Measurements from ENCODE around the gene WDR91. TPM values are rescaled to one million over a fixed set of nuclear protein-coding genes. Genes with fewer than 3 reads are reported as not detected.
"Not testable (repeated sequence)": the region's sequence is repeated elsewhere in the genome, so short reads cannot be mapped to it uniquely, and the experiment has no call there.

WDR91 gene
- total and polyA plus RNA-seq, 2 donors: 14.3 to 19.8 TPM

- 99% methylated on average over 5 of the region's 5 CpGs for WGBS
- no peak for DNase-seq (ENCODE audit: low read depth in 6 of 9, low spot score in 9 of 9)
- H3K9me3 ChIP-seq (ENCODE audit: control insufficient read depth in 2 of 2, insufficient read depth in 1 of 2, low read length in 1 of 2): peaks cover 13 to 17% of the 10 kb centered on the region in 2 donors
- no peak overlapping the region for H3K27ac ChIP-seq (ENCODE audit: low read depth in 1 of 2, low read length in 1 of 2)
- peaks cover 2 to 11% of the 10 kb centered on the region in 2 donors for H3K36me3 ChIP-seq (ENCODE audit: control insufficient read depth in 2 of 2, insufficient read depth in 2 of 2, low read length in 1 of 2)
- no peaks in the 10 kb centered on the region for H3K27me3 ChIP-seq (ENCODE audit: control insufficient read depth in 2 of 2, insufficient read depth in 1 of 2, low read length in 1 of 2)
- H3K4me1 ChIP-seq (ENCODE audit: control insufficient read depth in 2 of 2, insufficient read depth in 2 of 2, low read length in 2 of 2): no peaks in the 10 kb centered on the region
- H3K4me3 ChIP-seq (ENCODE audit: low read length in 2 of 2): no peak overlapping the region
These were observed 31.2 kb downstream of the WDR91 start for GRCh38 chr7:135180122-135180521.

DNA sequence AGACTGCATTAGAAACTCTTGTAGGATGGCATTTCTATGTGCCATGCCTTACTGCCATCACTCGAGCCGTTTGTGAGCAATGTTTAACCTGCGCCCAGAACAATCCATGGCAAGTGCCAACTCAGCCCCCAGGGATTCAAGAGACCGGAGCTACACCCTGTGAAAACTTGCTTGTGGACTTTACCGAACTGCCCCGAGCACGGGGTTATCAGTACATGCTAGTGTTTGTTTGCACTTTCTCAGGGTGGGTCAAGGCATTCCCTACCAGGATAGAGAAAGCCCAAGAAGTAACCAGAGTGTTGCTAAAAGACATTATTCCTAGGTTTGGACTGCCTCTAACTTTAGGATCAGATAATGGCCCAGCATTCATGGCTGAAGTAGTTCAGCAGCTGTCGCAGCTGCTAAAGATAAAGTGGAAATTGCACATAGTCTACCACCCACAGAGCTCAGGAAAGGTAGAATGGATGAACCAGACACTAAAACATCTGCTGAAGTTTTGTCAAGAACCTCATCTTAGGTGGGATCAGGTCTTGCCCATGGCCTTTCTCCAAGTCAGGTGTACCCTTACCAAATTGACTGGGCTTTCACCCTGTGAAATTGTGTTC lies 31.9 kb downstream of the WDR91 start:
- Histone ChIP-seq H3K4me1 (ENCODE audit: control insufficient read depth in 2 of 2, insufficient read depth in 2 of 2, low read length in 2 of 2) (no peaks in the 10 kb centered on the region), H3K27ac (ENCODE audit: low read depth in 1 of 2, low read length in 1 of 2) (no peak overlapping the region), H3K9me3 (ENCODE audit: control insufficient read depth in 2 of 2, insufficient read depth in 1 of 2, low read length in 1 of 2) (peaks cover 13 to 17% of the 10 kb centered on the region in 2 donors), H3K27me3 (ENCODE audit: control insufficient read depth in 2 of 2, insufficient read depth in 1 of 2, low read length in 1 of 2) (no peaks in the 10 kb centered on the region), H3K36me3 (ENCODE audit: control insufficient read depth in 2 of 2, insufficient read depth in 2 of 2, low read length in 1 of 2) (peaks cover 2 to 11% of the 10 kb centered on the region in 2 donors), H3K4me3 (ENCODE audit: low read length in 2 of 2) (no peak overlapping the region)
- no peak for DNase-seq (ENCODE audit: low read depth in 6 of 9, low spot score in 9 of 9)
- 98% methylated on average over 8 of the region's 8 CpGs for WGBS

GRCh38 chr7:135178364-135178763 lies 33.0 kb downstream of the WDR91 start:
- H3K27me3 ChIP-seq (ENCODE audit: control insufficient read depth in 2 of 2, insufficient read depth in 1 of 2, low read length in 1 of 2): no peaks in the 10 kb centered on the region
- peaks cover 0 to 7% of the 10 kb centered on the region in 2 donors for H3K36me3 ChIP-seq (ENCODE audit: control insufficient read depth in 2 of 2, insufficient read depth in 2 of 2, low read length in 1 of 2)
- no peak overlapping the region for H3K4me3 ChIP-seq (ENCODE audit: low read length in 2 of 2)
- no peak overlapping the region for H3K27ac ChIP-seq (ENCODE audit: low read depth in 1 of 2, low read length in 1 of 2)
- no peaks in the 10 kb centered on the region for H3K4me1 ChIP-seq (ENCODE audit: control insufficient read depth in 2 of 2, insufficient read depth in 2 of 2, low read length in 2 of 2)
- WGBS: 93% methylated on average over 13 of the region's 13 CpGs
- DNase-seq (ENCODE audit: low read depth in 6 of 9, low spot score in 9 of 9): no peak
- peaks cover 13 to 14% of the 10 kb centered on the region in 2 donors for H3K9me3 ChIP-seq (ENCODE audit: control insufficient read depth in 2 of 2, insufficient read depth in 1 of 2, low read length in 1 of 2)

DNA sequence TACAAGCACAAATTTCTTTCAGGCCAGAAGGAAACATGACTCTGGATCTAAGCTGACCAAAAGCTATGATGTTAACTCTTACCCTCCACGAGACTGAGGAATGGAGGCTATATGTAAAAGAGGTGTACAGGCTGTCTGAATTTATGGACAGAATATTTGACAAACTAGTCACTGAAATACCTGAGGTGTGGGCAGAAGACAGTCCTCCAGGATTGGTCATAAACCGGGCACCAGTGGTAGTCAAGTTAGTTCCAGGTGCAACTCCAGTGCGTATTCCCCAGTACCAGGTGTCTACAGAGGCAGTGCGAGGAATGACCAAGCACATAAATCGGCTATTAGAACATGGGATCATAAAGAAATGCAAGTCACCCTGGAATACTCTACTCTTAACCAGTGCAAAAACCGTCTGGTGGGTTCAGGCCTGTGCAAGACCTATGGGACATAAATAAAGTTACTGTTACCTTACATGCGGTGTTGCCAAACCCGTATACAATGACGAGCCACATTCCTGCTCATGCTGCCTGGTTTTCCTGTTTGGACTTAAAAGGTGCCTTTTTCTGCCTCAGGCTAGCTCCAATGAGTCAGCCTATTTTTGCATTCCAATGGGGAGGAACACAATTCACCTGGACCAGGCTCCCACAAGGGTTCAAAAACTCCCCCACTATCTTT lies 34.2 kb downstream of the WDR91 start:
- no peak for DNase-seq (ENCODE audit: low read depth in 6 of 9, low spot score in 9 of 9)
- Histone ChIP-seq H3K27ac (ENCODE audit: low read depth in 1 of 2, low read length in 1 of 2) (no peak overlapping the region), H3K9me3 (ENCODE audit: control insufficient read depth in 2 of 2, insufficient read depth in 1 of 2, low read length in 1 of 2) (peaks cover 6% of the 10 kb centered on the region in 2 donors), H3K4me1 (ENCODE audit: control insufficient read depth in 2 of 2, insufficient read depth in 2 of 2, low read length in 2 of 2) (no peaks in the 10 kb centered on the region), H3K4me3 (ENCODE audit: low read length in 2 of 2) (no peak overlapping the region), H3K27me3 (ENCODE audit: control insufficient read depth in 2 of 2, insufficient read depth in 1 of 2, low read length in 1 of 2) (no peaks in the 10 kb centered on the region), H3K36me3 (ENCODE audit: control insufficient read depth in 2 of 2, insufficient read depth in 2 of 2, low read length in 1 of 2) (peaks cover 0 to 1% of the 10 kb centered on the region in 2 donors)
- 97% methylated on average over 9 of the region's 9 CpGs for whole genome bisulfite sequencing

GRCh38 chr7:135175931-135176330 lies 35.4 kb downstream of the WDR91 start:
- H3K27ac ChIP-seq (ENCODE audit: low read depth in 1 of 2, low read length in 1 of 2): no peak overlapping the region
- 97% methylated on average over 6 of the region's 6 CpGs for WGBS

DNA sequence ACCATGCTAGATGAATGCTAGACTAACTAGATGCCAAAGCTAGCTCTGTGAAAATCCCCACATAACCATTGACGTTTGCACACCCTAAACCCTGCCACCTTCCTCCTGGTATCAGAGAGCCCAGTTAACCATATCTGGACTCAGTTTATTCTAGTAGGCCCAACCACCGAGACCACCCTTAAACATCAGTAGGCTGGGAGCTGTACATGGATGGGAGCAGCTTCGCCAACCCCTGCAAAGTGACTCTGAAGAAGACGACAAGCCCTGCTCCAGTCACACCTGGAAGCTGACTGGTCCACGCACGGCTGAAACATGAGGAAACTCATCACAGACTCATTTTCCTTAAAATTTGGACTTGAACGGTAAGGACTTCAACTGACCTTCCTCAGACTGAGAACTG lies 36.4 kb downstream of the WDR91 start:
- DNase-seq (ENCODE audit: low read depth in 6 of 9, low spot score in 9 of 9): no peak
- no peak overlapping the region for H3K4me3 ChIP-seq (ENCODE audit: low read length in 2 of 2)
- peaks cover 0 to under 1% of the 10 kb centered on the region in 2 donors for H3K4me1 ChIP-seq (ENCODE audit: control insufficient read depth in 2 of 2, insufficient read depth in 2 of 2, low read length in 2 of 2)
- no peaks in the 10 kb centered on the region for H3K27me3 ChIP-seq (ENCODE audit: control insufficient read depth in 2 of 2, insufficient read depth in 1 of 2, low read length in 1 of 2)
- no peaks in the 10 kb centered on the region for H3K36me3 ChIP-seq (ENCODE audit: control insufficient read depth in 2 of 2, insufficient read depth in 2 of 2, low read length in 1 of 2)
- H3K27ac ChIP-seq (ENCODE audit: low read depth in 1 of 2, low read length in 1 of 2): no peak overlapping the region
- H3K9me3 ChIP-seq (ENCODE audit: control insufficient read depth in 2 of 2, insufficient read depth in 1 of 2, low read length in 1 of 2): no peaks in the 10 kb centered on the region
- WGBS: 97% methylated on average over 7 of the region's 7 CpGs

More at GRCh38 chr7:135175931-135176330, 35.4 kb downstream of the WDR91 start:
- Histone ChIP-seq H3K27me3 (ENCODE audit: control insufficient read depth in 2 of 2, insufficient read depth in 1 of 2, low read length in 1 of 2) (no peaks in the 10 kb centered on the region), H3K4me3 (ENCODE audit: low read length in 2 of 2) (no peak overlapping the region), H3K4me1 (ENCODE audit: control insufficient read depth in 2 of 2, insufficient read depth in 2 of 2, low read length in 2 of 2) (no peaks in the 10 kb centered on the region), H3K36me3 (ENCODE audit: control insufficient read depth in 2 of 2, insufficient read depth in 2 of 2, low read length in 1 of 2) (no peaks in the 10 kb centered on the region), H3K9me3 (ENCODE audit: control insufficient read depth in 2 of 2, insufficient read depth in 1 of 2, low read length in 1 of 2) (peaks cover 0 to 4% of the 10 kb centered on the region in 2 donors)
- no peak for DNase-seq (ENCODE audit: low read depth in 6 of 9, low spot score in 9 of 9)

DNA sequence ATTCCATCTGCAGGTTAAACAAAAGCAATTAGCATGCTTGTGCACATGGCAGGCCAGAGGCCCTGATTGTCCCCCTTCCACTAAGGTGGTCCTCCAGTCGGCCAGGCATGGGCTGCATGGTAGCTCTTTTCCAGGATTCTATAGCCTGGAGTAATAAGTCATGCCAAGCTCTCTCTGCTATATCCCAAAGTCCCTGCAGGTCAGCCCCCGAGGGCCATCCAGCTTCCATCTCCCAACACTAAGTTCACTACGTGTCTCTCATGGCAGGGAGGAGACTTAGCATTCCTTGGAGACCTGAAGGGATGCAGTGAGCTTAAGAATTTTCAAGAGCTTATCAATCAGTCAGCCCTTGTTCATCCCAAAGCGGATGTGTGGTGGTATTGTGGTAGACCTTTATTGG lies 37.4 kb downstream of the WDR91 start:
- DNase-seq (ENCODE audit: low read depth in 6 of 9, low spot score in 9 of 9); H3K27me3 ChIP-seq (ENCODE audit: control insufficient read depth in 2 of 2, insufficient read depth in 1 of 2, low read length in 1 of 2); H3K36me3 ChIP-seq (ENCODE audit: control insufficient read depth in 2 of 2, insufficient read depth in 2 of 2, low read length in 1 of 2); H3K4me3 ChIP-seq (ENCODE audit: low read length in 2 of 2); H3K9me3 ChIP-seq (ENCODE audit: control insufficient read depth in 2 of 2, insufficient read depth in 1 of 2, low read length in 1 of 2); H3K27ac ChIP-seq (ENCODE audit: low read depth in 1 of 2, low read length in 1 of 2): not testable (repeated sequence)
- WGBS: 96% methylated on average over 4 of the region's 4 CpGs
- peaks cover 5 to 10% of the 10 kb centered on the region in 2 donors for H3K4me1 ChIP-seq (ENCODE audit: control insufficient read depth in 2 of 2, insufficient read depth in 2 of 2, low read length in 2 of 2)

DNA sequence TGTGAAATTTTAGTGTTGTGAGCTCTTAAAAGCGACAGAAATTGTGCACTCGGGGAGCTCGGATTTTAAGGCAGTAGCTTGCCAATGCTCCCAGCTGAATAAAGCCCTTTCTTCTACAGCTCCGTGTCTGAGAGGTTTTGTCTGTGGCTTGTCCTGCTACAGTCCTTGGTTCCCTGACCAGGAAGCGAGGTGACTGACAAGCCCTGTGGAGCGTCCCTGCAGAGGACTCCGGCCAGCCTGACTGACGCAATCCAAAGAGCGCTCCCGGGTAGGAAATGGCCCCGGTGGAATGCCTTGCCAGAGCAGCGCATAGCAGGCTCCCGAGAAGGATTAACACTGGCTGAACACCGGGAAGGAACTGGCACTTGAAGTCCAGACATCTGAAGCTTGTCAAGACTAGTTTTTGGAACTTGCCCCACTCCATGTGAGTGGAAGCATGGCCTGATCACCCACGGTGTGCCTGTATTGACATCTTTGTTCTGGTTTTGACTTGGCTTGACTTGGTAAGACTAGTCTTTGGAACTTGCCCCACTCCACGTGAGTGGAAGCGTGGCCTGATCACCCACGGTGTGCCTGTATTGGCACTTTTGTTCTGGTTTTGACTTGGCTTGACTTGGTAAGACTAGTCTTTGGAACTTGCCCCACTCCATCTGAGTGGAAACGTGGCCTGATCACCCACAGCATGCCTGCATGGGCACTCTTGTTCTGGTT lies 39.6 kb downstream of the WDR91 start:
- Histone ChIP-seq H3K4me1 (ENCODE audit: control insufficient read depth in 2 of 2, insufficient read depth in 2 of 2, low read length in 2 of 2) (peaks cover 5 to 18% of the 10 kb centered on the region in 2 donors), H3K36me3 (ENCODE audit: control insufficient read depth in 2 of 2, insufficient read depth in 2 of 2, low read length in 1 of 2) (peaks cover 19 to 20% of the 10 kb centered on the region in 2 donors), H3K27ac (ENCODE audit: low read depth in 1 of 2, low read length in 1 of 2) (peak overlapping the region; percentile 55 to 77)
- DNase-seq (ENCODE audit: low read depth in 6 of 9, low spot score in 9 of 9); H3K27me3 ChIP-seq (ENCODE audit: control insufficient read depth in 2 of 2, insufficient read depth in 1 of 2, low read length in 1 of 2); H3K9me3 ChIP-seq (ENCODE audit: control insufficient read depth in 2 of 2, insufficient read depth in 1 of 2, low read length in 1 of 2); H3K4me3 ChIP-seq (ENCODE audit: low read length in 2 of 2): not testable (repeated sequence)
- WGBS: 91% methylated on average over 19 of the region's 19 CpGs

DNA sequence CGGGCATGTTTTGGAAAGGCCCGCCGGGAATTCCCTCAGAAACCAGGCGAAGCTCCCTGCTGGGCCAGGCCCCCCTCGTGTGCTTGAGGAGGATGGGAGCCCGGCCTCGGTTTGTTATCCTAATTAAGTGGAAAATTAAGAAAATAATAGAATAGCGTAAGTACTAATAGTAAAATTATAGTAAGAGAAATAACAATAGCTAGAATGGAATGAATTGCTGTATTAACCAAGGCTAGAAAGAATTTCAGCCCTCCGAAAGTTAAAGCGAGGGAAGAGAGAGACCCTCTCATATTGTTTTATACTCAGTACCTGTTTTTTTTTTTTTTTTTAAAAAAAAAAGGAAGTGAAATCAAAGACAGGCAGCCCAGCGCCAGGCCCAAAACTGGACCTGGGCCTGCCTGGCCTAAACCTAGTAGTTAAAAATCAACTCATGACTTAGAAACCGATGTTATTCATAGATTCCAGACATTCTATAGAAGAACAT lies 40.3 kb downstream of the WDR91 start:
- H3K27me3 ChIP-seq (ENCODE audit: control insufficient read depth in 2 of 2, insufficient read depth in 1 of 2, low read length in 1 of 2); DNase-seq (ENCODE audit: low read depth in 6 of 9, low spot score in 9 of 9); H3K9me3 ChIP-seq (ENCODE audit: control insufficient read depth in 2 of 2, insufficient read depth in 1 of 2, low read length in 1 of 2): not testable (repeated sequence)
- Histone ChIP-seq H3K27ac (ENCODE audit: low read depth in 1 of 2, low read length in 1 of 2) (peak overlapping the region; percentile 96 to 98), H3K36me3 (ENCODE audit: control insufficient read depth in 2 of 2, insufficient read depth in 2 of 2, low read length in 1 of 2) (peaks cover 26 to 27% of the 10 kb centered on the region in 2 donors), H3K4me1 (ENCODE audit: control insufficient read depth in 2 of 2, insufficient read depth in 2 of 2, low read length in 2 of 2) (peaks cover 5 to 18% of the 10 kb centered on the region in 2 donors), H3K4me3 (ENCODE audit: low read length in 2 of 2) (peak overlapping the region; percentile 93 to 100)
- WGBS: 19% methylated on average over 12 of the region's 12 CpGs
